HG02885 (cell line): ENCODE data around the gene WWP2.

Source experiments
- ATAC-seq: cut with Tn5 transposase; IDR thresholded peaks from one replicate; pipeline ENCODE4 v1.9.1; 2021; ENCODE audit warnings: mild to moderate bottlenecking; ENCODE audit not compliant: unreplicated experiment, poor library complexity

The WWP2 gene

GRCh38 chr16:69918241-69918640 is 156.1 kb downstream of the WWP2 start:
- no peak for ATAC-seq

- no peak for ATAC-seq
These were observed 159.0 kb downstream of the WWP2 start for GRCh38 chr16:69921127-69921526.

- ATAC-seq = no peak
These were observed 160.1 kb downstream of the WWP2 start for GRCh38 chr16:69922200-69922599.

GRCh38 chr16:69924041-69924775 is 162.1 kb downstream of the WWP2 start:
- no peak for ATAC-seq

- no peak for ATAC-seq
These were observed 162.7 kb downstream of the WWP2 start for GRCh38 chr16:69924777-69925191.

DNA sequence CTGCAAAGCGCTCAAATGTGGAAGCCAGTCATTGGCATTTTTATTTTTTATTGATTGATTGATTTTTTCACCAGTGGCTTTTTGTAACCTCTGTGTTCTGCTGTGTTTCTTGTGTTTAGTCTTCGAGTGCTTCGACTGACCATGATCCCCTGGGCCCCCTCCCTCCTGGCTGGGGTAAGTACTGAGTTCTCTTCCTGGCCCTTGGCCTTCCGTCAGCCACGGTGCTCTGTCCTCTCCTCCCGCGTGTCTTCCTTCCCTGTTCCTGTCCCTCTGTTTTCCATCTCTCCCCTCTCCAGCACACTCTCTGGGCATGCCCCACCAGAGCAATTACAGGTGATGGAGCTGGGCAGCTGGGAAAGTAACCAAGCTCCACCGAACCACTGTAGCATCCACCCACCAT is 163.2 kb downstream of the WWP2 start:
- ATAC-seq = no peak

DNA sequence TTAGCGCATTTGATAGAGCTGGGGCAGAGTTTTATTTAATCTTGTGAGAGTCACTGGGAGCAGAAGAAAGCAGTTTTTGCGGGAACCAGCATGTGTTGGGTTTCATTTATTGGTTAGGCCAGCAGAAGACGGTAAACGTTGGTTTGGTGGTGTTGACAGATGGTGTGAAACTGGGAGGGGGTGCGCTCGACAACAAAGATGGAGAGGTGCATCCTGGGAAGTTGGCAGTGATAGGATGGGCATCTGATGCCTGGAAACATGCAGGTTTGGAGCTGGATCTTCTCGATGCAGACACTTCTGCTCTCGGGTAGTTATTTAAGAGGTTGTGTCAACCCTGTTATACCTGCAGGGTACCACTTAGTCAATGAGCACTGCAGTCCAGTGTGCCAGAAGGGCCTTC is 164.1 kb downstream of the WWP2 start:
- no peak for ATAC-seq

DNA sequence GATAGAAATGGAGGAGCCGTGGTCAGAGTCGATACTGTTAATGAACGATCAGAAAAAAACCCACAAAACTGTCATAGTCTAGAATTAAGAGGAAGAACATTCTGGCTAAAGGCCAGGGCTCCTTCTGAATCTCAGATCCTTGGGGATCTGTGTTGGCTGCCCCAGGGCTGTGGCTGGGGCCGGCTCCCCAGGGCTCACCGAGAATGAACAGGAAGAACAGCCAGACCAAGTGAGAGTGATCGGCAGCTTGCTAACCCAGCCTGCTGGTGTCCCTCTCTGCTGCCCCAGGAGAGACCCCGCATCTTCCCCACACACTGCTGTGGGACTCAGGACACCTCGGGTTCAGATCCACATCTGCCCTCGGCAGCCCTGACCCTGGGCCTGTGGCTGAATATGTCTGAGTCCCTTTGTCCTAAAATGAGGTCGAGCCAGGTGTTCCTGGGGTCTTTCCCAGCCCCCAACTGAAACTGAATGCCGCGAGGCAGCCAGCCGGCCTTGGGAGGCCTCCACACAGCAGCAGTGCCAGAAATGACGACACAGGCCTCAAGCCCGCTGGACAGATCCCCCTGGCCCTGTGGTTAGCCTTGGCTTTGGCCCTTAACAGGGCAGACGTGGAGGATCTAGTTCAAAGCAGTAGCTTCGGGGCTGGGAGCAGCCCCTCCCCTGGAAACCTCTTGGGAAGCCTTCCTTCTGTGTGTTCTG is 165.1 kb downstream of the WWP2 start:
- no peak for ATAC-seq

DNA sequence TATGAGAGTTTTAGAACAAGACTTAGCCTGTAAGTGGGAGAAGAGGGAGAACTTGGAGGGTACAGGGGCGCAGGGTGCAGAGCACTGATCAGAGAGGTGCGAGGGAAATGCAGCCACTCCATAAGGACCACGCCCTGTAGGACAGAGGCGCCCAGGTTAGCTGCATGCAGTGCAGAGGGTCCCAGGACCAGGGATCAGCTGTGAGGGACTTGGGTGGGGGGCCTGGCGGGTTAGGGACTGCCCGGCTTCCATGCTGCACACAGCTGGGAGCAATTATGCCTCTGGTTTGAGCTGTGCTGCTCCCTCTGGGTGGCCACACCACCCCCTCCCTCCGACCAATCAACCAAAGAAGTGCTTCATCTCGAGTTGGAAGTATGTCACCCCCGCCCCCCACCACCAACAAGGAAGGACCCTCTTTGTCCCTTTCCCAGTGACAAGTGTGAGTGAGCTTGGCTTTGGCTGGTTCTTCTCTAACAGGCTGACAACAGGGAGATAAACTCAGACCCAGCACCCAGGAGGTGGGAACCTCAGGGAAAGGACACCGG is 166.8 kb downstream of the WWP2 start:
- no peak for ATAC-seq

- ATAC-seq = no peak
These were observed 167.3 kb downstream of the WWP2 start for GRCh38 chr16:69929480-69929879.

- ATAC-seq = no peak
These were observed 168.1 kb downstream of the WWP2 start for GRCh38 chr16:69930117-69930776.

- no peak for ATAC-seq
These were observed 169.5 kb downstream of the WWP2 start for GRCh38 chr16:69931631-69932030.

- ATAC-seq = no peak
These were observed 170.1 kb downstream of the WWP2 start for GRCh38 chr16:69932228-69932627.

DNA sequence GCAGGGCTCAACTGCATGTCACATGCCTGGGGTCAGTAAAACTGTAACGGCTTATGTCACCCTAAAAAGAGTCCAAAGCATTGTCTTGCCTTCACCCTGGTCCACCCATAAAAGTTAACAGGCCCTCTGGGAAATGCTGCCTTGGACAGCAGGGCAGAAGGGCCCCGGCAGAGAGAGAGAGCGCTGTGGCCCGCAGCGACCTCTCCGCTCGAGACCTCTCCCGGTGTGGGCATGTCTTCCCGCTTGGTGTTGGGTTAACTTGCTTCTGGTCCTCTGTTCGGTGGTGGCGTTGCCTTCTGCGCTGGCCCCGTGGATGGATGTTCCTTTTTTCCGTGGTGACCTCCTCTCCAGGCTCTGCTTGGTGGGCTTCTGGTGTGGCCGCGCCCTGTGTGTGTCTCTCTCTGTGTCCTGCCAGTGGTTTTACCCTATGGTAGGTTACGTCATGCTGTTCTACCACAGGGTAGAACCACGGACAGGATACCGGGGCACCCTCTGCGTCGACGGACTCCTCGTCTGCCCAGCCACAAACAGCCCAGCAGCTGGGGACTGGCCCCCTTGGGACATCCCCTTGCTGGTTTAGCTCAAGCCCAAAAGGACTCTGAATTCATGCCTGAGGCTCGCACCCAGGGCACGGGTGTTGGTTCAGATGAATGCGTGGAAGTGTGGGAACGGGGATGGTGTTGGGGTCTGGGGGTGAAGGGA is 170.7 kb downstream of the WWP2 start:
- ATAC-seq = no peak

GRCh38 chr16:69934044-69934443 is 171.9 kb downstream of the WWP2 start:
- no peak for ATAC-seq

DNA sequence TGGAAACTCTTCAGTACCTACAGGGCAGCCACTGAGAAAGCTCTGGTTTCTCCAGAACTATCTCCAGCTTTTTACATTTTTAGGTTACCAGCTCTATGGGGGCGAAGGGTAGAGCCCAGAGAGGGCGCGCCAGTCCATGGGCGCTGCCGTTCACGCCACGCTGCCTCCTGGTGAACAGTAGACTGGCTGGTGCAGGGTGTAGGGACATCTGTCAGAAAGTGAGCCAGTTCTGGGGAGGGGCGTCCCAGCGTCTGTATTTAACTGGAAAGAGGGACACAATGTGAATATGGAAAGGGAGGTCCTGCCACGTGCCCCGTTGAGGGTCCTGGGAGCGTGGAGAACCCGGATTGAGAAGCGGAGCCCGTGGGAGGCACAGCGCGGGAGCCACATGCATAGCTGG is 172.6 kb downstream of the WWP2 start:
- no peak for ATAC-seq

DNA sequence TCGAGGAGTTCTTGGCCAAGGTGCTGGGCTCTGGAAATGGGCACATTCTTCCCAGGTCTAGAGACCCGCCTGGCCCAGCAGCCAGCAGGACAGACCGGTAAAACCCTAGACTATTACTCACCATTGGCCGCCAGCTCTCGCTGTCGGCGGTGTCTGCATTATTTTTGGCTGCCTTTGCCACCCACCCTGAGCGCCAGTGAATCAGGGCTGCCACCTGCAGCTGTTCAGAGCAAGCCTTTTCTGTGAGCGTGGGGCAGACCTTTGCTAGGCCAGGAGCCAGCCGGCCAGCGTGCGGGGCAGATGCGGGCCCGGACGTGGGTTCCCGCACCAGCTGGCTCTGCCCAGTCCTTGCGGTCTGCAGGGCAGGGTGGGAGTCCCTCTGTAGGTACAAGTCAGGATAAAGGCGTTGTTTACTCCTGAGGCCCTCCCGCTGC is 173.2 kb downstream of the WWP2 start:
- no peak for ATAC-seq

GRCh38 chr16:69935740-69936139 is 173.6 kb downstream of the WWP2 start:
- ATAC-seq = no peak

DNA sequence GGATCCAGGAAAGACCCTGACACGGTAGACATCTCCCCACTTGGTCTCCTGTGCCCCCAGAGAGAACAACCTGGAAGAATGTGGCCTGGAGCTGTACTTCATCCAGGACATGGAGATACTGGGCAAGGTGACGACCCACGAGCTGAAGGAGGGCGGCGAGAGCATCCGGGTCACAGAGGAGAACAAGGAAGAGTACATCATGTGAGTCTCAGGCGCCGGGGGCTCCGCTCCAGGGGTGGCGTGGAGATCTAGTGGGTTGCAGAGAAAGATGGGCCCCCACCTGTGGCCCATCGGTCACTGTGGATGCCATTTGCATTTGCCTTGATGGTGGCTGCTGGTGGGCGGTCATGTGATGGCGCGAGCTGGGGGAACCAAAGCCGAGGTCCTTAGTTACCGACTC is 174.1 kb downstream of the WWP2 start:
- ATAC-seq = no peak

DNA sequence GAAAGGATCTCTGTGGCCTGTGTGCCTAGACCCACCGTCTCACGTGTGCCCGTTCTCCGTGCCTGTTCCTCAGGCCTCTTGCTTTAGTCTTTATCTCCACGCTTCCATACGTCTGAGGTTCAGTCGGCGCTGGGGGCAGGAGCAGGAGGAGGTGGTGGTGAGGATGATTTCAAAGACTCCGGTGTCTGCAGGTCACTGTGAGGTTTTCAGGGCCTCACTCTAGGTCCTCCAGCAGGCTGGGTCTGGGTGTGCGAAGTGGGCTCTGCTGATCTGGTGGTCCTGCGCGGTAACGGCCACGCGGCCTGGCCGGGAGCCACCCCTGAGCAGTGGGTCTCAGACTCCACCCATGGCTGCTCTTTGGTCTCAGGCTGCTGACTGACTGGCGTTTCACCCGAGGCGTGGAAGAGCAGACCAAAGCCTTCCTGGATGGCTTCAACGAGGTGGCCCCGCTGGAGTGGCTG is 174.6 kb downstream of the WWP2 start:
- no peak for ATAC-seq
